GM21723 (cell line): ENCODE measurements around the gene COG1.

Source experiments
- ATAC-seq: cut with Tn5 transposase; IDR thresholded peaks from one replicate; pipeline ENCODE4 v1.9.1; 2021; ENCODE audit warnings: mild to moderate bottlenecking, moderate library complexity; ENCODE audit not compliant: unreplicated experiment

The COG1 gene

GRCh38 chr17:73166731-73167581, 25.9 kb upstream of the COG1 start:
- no peak for ATAC-seq

GRCh38 chr17:73168667-73169066, 24.2 kb upstream of the COG1 start:
- no peak for ATAC-seq

GRCh38 chr17:73170324-73170723, 22.5 kb upstream of the COG1 start:
- no peak for ATAC-seq

- no peak for ATAC-seq
Measured at GRCh38 chr17:73172252-73172651, 20.6 kb upstream of the COG1 start.

GRCh38 chr17:73174126-73174525, 18.7 kb upstream of the COG1 start:
- no peak for ATAC-seq

GRCh38 chr17:73175962-73176565, 16.8 kb upstream of the COG1 start:
- no peak for ATAC-seq

GRCh38 chr17:73179387-73179786, 13.5 kb upstream of the COG1 start:
- ATAC-seq = no peak

GRCh38 chr17:73179878-73180277, 13.0 kb upstream of the COG1 start:
- ATAC-seq = no peak

GRCh38 chr17:73182616-73183310, 10.1 kb upstream of the COG1 start:
- no peak for ATAC-seq

- no peak for ATAC-seq
Measured at GRCh38 chr17:73184136-73184993, 8.5 kb upstream of the COG1 start.

GRCh38 chr17:73186283-73187050, 6.4 kb upstream of the COG1 start:
- ATAC-seq = no peak

- no peak for ATAC-seq
Measured at GRCh38 chr17:73187203-73187769, 5.6 kb upstream of the COG1 start.

GRCh38 chr17:73188011-73188410, 4.8 kb upstream of the COG1 start:
- no peak for ATAC-seq

- no peak for ATAC-seq
Measured at GRCh38 chr17:73189417-73190099, 3.3 kb upstream of the COG1 start.

GRCh38 chr17:73191443-73192205, 1.2 kb upstream of the COG1 start:
- ATAC-seq = peak; percentile 43

GRCh38 chr17:73192206-73192893, 505 bp upstream of the COG1 start:
- peak; percentile 58 for ATAC-seq

- ATAC-seq = no peak
Measured at GRCh38 chr17:73194514-73195222, 1.8 kb downstream of the COG1 start.
